HG03064 (cell line): Measurements from ENCODE around the gene AIMP2.
A peak's percentile ranks its signal among the peaks of the same experiment; 100 is the strongest.
"Not testable (repeated sequence)": the region's sequence is repeated elsewhere in the genome, so short reads cannot be mapped to it uniquely, and the experiment has no call there.

Experiments used
- ATAC-seq: cut with Tn5 transposase; IDR thresholded peaks from one replicate; pipeline ENCODE4 v1.9.1; 2021; ENCODE audit warnings: low read depth; ENCODE audit not compliant: unreplicated experiment

AIMP2 gene

GRCh38 chr7:6008668-6009611 lies at the start of gene AIMP2, which contains the start of gene PMS2:
AIMP2 (plus strand) TSS chr7:6009272; CDS start chr7:6009364, 92 bp downstream.
PMS2 (minus strand) TSS chr7:6009049; CDS start chr7:6009019, 30 bp downstream.
- ATAC-seq = peak; percentile 88

- ATAC-seq = not testable (repeated sequence)
Observed at GRCh38 chr7:5963205-5963604, 45.9 kb upstream of the AIMP2 start.

GRCh38 chr7:5963810-5964209 lies 45.3 kb upstream of the AIMP2 start:
- not testable (repeated sequence) for ATAC-seq

- not testable (repeated sequence) for ATAC-seq
Observed at GRCh38 chr7:5970347-5970911, 38.6 kb upstream of the AIMP2 start, which contains the start of gene RSPH10B. RSPH10B (minus strand) TSS chr7:5970689; CDS start chr7:5967116, 3,573 bp downstream.

- not testable (repeated sequence) for ATAC-seq
Observed at GRCh38 chr7:5973580-5973979, 35.5 kb upstream of the AIMP2 start.

GRCh38 chr7:5979680-5980314 lies 29.3 kb upstream of the AIMP2 start:
- ATAC-seq = not testable (repeated sequence)

GRCh38 chr7:5987061-5987460 lies 22.0 kb upstream of the AIMP2 start:
- ATAC-seq = not testable (repeated sequence)

- no peak for ATAC-seq
Observed at GRCh38 chr7:5997210-5997808, 11.8 kb upstream of the AIMP2 start.

- no peak for ATAC-seq
Observed at GRCh38 chr7:6007386-6007785, 1.7 kb upstream of the AIMP2 start.

- not testable (repeated sequence) for ATAC-seq
Observed at GRCh38 chr7:6007835-6008590, 1.1 kb upstream of the AIMP2 start.

GRCh38 chr7:6010370-6010769 lies 1.3 kb downstream of the AIMP2 start:
- ATAC-seq = not testable (repeated sequence)

GRCh38 chr7:6011541-6011940 lies 2.5 kb downstream of the AIMP2 start:
- ATAC-seq = no peak

- ATAC-seq = no peak
Observed at GRCh38 chr7:6012355-6013104, 3.5 kb downstream of the AIMP2 start.

- no peak for ATAC-seq
Observed at GRCh38 chr7:6015917-6016652, 7.0 kb downstream of the AIMP2 start.

- ATAC-seq = no peak
Observed at GRCh38 chr7:6016653-6016966, 7.5 kb downstream of the AIMP2 start.

GRCh38 chr7:6020371-6021286 lies 11.6 kb downstream of the AIMP2 start:
- ATAC-seq = no peak

GRCh38 chr7:6022707-6023106 lies 13.6 kb downstream of the AIMP2 start:
- no peak for ATAC-seq

- ATAC-seq = no peak
Observed at GRCh38 chr7:6023974-6024435, 14.9 kb downstream of the AIMP2 start.
